ENCODE measurements around the gene SIN3A.
"Not testable (repeated sequence)": the region's sequence is repeated elsewhere in the genome, so short reads cannot be mapped to it uniquely, and the experiment has no call there.

The SIN3A gene

GRCh38 chr15:75451674-75452363 is at the start of gene SIN3A:
Gene SIN3A, minus strand, starts transcription at chr15:75451690. Its CDS starts 21,315 bp downstream, at chr15:75430375.
- DNase-seq (ENCODE audit: low read depth) = peak; percentile 93

GRCh38 chr15:75493732-75494131 is 42.2 kb upstream of the SIN3A start:
- no peak for DNase-seq (ENCODE audit: low read depth)

- no peak for DNase-seq (ENCODE audit: low read depth)
These were observed 32.5 kb upstream of the SIN3A start for GRCh38 chr15:75483961-75484360.

- not testable (repeated sequence) for DNase-seq (ENCODE audit: low read depth)
These were observed 32.1 kb upstream of the SIN3A start for GRCh38 chr15:75483556-75483955.

GRCh38 chr15:75483106-75483505 is 31.6 kb upstream of the SIN3A start:
- no peak for DNase-seq (ENCODE audit: low read depth)

DNA sequence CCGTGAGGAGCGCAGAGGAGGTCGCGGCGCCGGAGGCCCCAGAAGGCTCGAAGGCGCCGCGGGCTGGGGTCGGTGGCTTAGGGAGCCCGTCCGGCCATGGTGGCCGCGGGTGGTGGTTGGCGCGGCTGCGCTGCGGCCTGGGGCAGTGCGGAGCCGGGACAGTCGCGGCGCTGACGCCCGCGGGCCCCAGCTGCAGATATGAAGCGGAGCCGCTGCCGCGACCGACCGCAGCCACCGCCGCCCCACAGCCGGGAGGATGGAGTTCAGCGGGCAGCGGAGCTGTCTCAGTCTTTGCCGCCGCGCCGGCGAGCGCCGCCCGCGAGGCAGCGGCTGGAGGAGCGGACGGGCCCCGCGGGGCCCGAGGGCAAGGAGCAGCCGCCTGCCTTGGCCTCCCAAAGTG is 29.0 kb upstream of the SIN3A start:
- not testable (repeated sequence) for DNase-seq (ENCODE audit: low read depth)

GRCh38 chr15:75479670-75480069 is 28.2 kb upstream of the SIN3A start:
- no peak for DNase-seq (ENCODE audit: low read depth)

- not testable (repeated sequence) for DNase-seq (ENCODE audit: low read depth)
These were observed 25.6 kb upstream of the SIN3A start for GRCh38 chr15:75477094-75477493.

DNA sequence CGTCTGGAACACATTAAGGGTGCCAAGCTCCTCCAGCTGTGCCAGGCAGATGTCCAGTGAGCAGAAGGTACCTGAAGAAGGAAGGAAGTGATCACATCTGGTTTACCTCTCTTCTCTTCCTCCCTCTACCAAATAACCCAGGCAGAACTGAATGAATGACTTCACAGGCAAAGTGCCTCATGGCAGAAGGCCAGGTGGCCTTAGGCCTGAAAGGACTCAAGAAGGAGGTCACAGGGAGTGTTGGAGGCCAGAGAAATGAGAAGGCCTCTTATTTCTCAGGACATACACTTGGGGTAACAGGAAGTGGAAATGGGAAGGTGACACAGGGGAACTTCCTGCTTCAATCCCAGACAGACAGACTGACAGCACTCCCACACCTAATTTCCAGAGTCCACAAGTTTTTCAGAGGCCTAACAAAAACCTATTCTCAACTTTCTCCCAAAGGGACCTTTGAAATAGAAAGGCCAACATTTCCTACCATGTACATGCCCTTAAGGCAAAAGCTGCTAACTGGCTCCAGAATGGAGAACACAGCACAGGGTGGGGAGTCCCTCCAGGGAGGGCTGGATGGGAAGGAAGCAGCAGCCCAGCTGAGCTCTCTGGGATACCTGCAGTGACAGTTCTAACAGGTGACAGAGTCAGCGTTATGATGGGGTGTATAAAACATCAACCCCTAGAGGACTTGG is 17.6 kb upstream of the SIN3A start:
- no peak for DNase-seq (ENCODE audit: low read depth)

DNA sequence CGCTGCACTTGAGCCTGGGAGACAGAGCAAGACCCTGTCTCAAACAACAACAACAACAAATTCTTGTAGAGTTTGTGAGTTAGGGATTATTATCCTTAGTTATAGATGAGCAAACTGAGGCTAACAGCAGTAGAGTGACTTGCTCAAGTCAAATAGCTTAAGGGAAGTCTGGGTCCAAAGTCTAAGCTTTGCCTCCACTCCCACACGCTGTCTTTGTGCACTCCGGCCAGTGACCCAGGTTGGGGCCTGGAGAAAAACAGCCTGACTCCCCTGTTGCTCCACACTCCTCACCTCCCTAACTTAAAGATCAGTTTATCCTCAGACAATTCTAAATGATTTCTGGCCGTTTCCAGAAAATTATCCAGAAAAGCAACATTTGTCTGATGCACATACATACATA is 9.2 kb upstream of the SIN3A start:
- DNase-seq (ENCODE audit: low read depth) = no peak

- no peak for DNase-seq (ENCODE audit: low read depth)
These were observed 8.1 kb upstream of the SIN3A start for GRCh38 chr15:75459581-75459980.

GRCh38 chr15:75456710-75457109 is 5.2 kb upstream of the SIN3A start:
- DNase-seq (ENCODE audit: low read depth) = no peak

GRCh38 chr15:75455982-75456531 is 4.6 kb upstream of the SIN3A start:
- DNase-seq (ENCODE audit: low read depth) = peak; percentile 21

- peak; percentile 63 for DNase-seq (ENCODE audit: low read depth)
These were observed 4.0 kb upstream of the SIN3A start for GRCh38 chr15:75455424-75455981.

DNA sequence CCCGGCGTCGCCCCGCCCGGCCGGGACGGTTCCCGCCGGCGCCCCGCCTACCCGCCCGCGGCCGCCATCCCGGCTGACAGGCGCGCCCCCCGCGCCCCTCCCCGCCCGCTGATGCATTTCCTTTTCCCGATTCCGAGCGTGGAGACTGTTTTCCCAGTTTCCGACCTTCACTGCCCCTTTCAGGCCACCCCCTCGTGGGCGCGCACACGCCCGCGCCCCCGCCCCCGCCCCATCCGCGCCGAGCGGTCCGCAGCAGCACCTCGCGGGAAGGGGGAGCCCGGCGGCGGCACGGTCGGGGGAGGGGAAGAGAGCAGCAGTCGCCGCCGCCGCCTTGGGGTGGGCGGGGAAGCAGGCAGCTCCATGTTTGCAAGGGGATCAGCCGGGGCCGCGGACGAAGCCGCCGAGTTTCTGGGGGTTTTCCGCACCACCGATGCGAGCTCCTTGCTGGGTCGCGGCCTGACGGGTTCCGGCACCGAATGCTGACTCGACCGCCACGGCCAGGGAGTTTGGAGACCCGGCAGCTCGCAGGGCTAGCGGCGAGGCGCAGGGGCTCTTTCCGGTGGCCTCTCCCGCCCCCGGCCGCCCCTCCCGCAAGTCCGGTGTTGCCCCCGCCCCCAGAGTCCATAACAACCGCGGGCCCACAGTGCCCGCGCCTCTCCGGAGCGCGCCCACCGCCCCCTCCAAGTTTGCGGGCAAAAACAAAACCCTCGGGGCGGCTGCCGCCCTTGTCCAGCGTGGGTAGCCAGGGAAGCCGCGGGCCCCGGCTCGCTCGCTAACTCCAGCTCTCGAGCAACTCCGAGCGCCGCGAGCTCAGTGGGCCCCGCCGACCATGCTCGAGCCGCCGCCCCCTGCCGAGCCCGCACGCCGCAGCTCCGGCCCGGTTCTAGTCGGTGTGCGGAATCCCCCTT is 3.2 kb upstream of the SIN3A start:
- DNase-seq (ENCODE audit: low read depth) = peak; percentile 60

- peak; percentile 76 for DNase-seq (ENCODE audit: low read depth)
These were observed 2.4 kb upstream of the SIN3A start for GRCh38 chr15:75453703-75454470.

- DNase-seq (ENCODE audit: low read depth) = peak; percentile 47
These were observed 1.6 kb upstream of the SIN3A start for GRCh38 chr15:75452865-75453702.

DNA sequence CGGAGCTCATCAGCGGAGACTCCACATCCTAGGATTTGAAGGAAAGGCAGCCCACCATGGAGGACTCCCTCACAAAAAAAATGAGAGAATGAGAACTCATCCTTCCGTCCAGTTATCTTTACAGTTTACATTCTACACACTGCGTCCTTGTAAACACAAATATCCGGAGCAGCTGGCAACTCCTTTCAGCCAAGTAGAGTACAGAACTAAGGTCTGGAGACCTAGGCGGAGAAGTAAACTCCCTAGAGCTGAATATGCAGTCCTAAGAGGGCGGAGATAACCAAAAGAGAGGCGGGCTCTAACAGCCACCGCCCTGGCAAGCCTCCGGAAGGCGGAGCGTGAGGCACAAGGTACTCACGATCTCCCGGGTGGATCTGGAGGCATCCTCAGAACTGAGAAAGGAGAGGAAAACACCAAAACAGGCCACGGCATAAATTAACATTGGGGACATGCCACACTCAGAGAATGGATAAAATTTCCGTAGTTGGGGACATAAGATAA is 924 bp upstream of the SIN3A start:
- peak; percentile 39 for DNase-seq (ENCODE audit: low read depth)

DNA sequence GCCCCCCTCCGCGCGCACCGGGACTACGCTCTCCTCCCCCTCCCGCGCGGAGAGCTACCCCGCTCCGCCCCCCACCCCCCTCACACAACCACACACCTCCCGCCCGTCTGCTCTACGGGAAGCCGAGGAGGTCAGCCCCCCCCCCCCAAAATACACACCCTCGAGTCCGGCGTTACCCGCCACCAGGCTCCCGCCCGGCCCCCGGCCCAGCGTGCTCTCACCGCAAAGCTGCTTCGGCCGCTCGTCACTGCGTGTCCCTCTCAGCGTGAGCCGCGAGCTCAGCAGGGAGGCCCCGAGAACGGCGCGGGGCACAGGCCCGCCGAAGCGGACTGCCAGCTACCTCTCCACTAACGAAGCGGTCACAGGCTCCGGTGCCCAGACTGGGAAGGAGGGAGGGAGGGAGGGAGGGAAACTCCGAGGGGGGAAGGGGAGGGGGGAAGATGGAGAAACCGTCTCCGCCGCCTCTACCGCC is 252 bp downstream of the SIN3A start:
- DNase-seq (ENCODE audit: low read depth) = no peak
